Measurements from ENCODE around the gene NOTCH1. TPM values are rescaled to one million over a fixed set of nuclear protein-coding genes. Genes with fewer than 3 reads are reported as not detected.

NOTCH1 gene
- total RNA-seq, 4 donors from 2014 or later, result 31.1 to 72.1 (median 44.0) TPM

GRCh38 chr9:136457326-136457725 lies 88.5 kb downstream of the NOTCH1 start:
- TF ChIP-seq EP300 (IDR thresholded peaks at IDR 0.05), result no peak
- TF ChIP-seq POLR2A (IDR thresholded peaks at IDR 0.05), result no peak
- no peak for TF ChIP-seq POLR2AphosphoS5 (IDR thresholded peaks at IDR 0.05)
- TF ChIP-seq, protein P1, sequence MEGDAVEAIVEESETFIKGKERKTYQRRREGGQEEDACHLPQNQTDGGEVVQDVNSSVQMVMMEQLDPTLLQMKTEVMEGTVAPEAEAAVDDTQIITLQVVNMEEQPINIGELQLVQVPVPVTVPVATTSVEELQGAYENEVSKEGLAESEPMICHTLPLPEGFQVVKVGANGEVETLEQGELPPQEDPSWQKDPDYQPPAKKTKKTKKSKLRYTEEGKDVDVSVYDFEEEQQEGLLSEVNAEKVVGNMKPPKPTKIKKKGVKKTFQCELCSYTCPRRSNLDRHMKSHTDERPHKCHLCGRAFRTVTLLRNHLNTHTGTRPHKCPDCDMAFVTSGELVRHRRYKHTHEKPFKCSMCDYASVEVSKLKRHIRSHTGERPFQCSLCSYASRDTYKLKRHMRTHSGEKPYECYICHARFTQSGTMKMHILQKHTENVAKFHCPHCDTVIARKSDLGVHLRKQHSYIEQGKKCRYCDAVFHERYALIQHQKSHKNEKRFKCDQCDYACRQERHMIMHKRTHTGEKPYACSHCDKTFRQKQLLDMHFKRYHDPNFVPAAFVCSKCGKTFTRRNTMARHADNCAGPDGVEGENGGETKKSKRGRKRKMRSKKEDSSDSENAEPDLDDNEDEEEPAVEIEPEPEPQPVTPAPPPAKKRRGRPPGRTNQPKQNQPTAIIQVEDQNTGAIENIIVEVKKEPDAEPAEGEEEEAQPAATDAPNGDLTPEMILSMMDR (IDR thresholded peaks at IDR 0.05), result no peak
- Histone ChIP-seq H3K4me3 (no peak overlapping the region), H3K4me1 (no peaks in the 10 kb centered on the region), H3K36me3 (peaks cover 0 to 100% of the 10 kb centered on the region in 2 donors), H3K9me3 (no peaks in the 10 kb centered on the region), H3K27ac (no peak overlapping the region), H3K27me3 (no peaks in the 10 kb centered on the region)
- 100% methylated on average over 2 of the region's 24 CpGs; no CpG with 5 or more reads in 1 of the 2 donors for WGBS, 2 donors (ENCODE audit: low coverage in 1 of 2)
- no peak for ATAC-seq

- Histone ChIP-seq H3K9me3 (no peaks in the 10 kb centered on the region), H3K4me1 (no peaks in the 10 kb centered on the region), H3K27ac (no peak overlapping the region), H3K36me3 (peaks cover 0 to 98% of the 10 kb centered on the region in 2 donors), H3K4me3 (no peak overlapping the region), H3K27me3 (no peaks in the 10 kb centered on the region)
- TF ChIP-seq POLR2A (IDR thresholded peaks at IDR 0.05), result no peak
- TF ChIP-seq POLR2AphosphoS5 (IDR thresholded peaks at IDR 0.05), result no peak
- no peak for TF ChIP-seq EP300 (IDR thresholded peaks at IDR 0.05)
- TF ChIP-seq, protein P1 (IDR thresholded peaks at IDR 0.05), result no peak
- ATAC-seq, result no peak
- WGBS, 2 donors (ENCODE audit: low coverage in 1 of 2), result 55 to 100% methylated on average over 1 to 2 of the region's 9 CpGs
Observed at GRCh38 chr9:136456258-136456657, 89.6 kb downstream of the NOTCH1 start.

DNA sequence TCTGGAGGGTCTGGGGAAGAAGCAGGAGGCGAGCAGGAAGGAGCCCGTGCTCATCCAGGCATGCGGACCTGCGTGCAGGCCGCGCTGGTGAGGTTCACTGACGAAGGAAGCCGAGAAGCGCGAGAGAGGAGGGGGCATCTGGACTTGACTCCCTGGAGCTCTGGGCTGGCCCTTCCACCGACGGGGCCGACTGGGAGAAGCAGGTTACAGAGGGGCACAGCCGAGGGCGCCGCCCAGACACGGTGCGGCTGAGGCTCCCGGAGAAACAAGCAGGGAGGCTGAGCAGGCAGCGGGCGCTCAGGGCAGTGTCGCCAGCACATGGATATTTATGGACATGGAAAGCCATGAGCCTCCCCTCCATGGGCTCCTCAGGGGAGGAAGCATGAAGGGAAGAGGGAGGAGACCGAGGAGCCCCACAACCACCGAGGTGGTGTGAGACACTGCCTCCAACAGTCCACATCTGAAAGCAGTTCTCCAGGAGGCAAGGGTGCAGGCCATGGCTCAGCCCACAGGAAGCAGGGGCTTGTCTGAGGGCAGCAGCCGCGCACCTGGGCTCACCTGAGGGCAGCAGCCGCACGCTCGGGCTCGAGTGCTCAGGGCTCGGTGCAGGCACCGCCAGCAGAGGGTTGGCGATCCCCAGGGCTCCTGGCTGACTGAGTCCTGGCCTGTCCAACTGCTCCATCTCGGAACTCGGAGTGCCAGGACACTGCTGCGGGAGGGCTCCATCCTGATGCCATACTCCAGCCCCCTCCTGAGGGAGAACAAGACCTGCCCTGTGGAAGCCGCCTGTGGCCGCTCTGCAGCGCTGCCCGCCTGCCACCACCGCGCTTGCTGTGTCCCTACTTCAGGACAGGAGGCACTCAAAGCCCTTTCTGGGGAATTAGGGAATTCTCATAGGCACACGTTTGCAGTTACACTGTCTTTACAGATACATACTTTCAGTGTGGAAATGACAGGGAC lies 90.5 kb downstream of the NOTCH1 start:
- no peak for TF ChIP-seq POLR2AphosphoS5 (IDR thresholded peaks at IDR 0.05)
- TF ChIP-seq, protein P1 (IDR thresholded peaks at IDR 0.05), result no peak
- no peak for TF ChIP-seq POLR2A (IDR thresholded peaks at IDR 0.05)
- TF ChIP-seq EP300 (IDR thresholded peaks at IDR 0.05), result no peak
- no peak for ATAC-seq
- H3K4me1 ChIP-seq, result no peaks in the 10 kb centered on the region
- H3K27ac ChIP-seq, result no peak overlapping the region
- H3K4me3 ChIP-seq, result no peak overlapping the region
- 70 to 89% methylated on average over 4 to 13 of the region's 43 CpGs for WGBS, 2 donors (ENCODE audit: low coverage in 1 of 2)
- H3K36me3 ChIP-seq, result peaks cover 0 to 98% of the 10 kb centered on the region in 2 donors
- H3K27me3 ChIP-seq, result no peaks in the 10 kb centered on the region
- H3K9me3 ChIP-seq, result no peaks in the 10 kb centered on the region

DNA sequence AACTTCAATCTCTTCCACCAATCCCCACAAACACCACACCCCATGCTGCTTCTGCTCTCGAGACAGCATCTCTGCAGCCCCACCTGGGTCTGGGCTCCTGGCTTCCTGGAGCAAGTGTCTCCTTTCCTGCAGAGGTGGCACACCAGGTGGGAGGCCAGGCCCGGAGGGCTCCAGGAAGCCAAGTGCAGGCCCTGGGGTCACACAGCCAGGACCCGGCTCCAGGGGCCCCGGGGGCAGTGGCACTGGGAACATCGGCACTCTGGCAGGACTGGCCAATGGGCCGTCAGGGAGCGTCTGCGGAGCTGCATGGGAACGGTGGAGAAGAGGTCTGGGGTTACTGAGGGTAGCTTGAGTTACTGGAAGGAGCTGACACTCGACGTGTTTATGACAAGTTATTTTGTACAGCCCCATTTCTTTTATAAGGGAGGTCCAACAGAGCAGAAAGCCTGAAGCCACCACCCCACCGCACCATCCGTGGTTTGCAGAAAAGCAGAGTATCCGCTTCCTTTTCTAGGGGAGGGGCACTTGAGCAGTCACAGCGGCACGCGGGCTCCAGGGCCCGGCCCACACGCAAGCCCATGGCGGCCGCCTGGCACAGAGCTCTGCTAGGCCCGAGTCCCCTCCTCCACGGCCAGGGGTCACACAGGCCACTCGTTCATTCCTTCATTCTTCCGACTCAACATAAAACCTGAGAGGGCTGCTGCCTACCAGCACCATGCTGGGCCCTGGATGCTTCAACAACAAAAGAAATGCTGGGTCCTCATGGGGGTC lies 91.6 kb downstream of the NOTCH1 start:
- no peaks in the 10 kb centered on the region for H3K4me1 ChIP-seq
- no peaks in the 10 kb centered on the region for H3K27me3 ChIP-seq
- no peak for ATAC-seq
- 80% methylated on average over 2 of the region's 25 CpGs; no CpG with 5 or more reads in 1 of the 2 donors for WGBS, 2 donors (ENCODE audit: low coverage in 1 of 2)
- TF ChIP-seq POLR2A (IDR thresholded peaks at IDR 0.05) (no peak), POLR2AphosphoS5 (IDR thresholded peaks at IDR 0.05) (no peak), EP300 (IDR thresholded peaks at IDR 0.05) (no peak)
- TF ChIP-seq, protein P1 (IDR thresholded peaks at IDR 0.05), result no peak
- no peak overlapping the region for H3K27ac ChIP-seq
- H3K4me3 ChIP-seq, result no peak overlapping the region
- peaks cover 0 to 98% of the 10 kb centered on the region in 2 donors for H3K36me3 ChIP-seq
- no peaks in the 10 kb centered on the region for H3K9me3 ChIP-seq

All from gastroesophageal sphincter (tissue), 4 donors.